Spleen (tissue), 11 donors: ENCODE data around the gene PTPRN2. TPM values are rescaled to one million over a fixed set of nuclear protein-coding genes. Genes with fewer than 3 reads are reported as not detected.

Experiments used
- DNase-seq: peaks from one replicate; pipeline ENCODE4 v3.0.0-alpha.2; 2020
- H3K27ac ChIP-seq, 8 donors: fragments of 200-600 bp; sonication (generic) in 7 of 8; 1 replicate in 4 of 8; 2 replicates in 4 of 8; pipeline versions ENCODE4 v1.5.0 to v1.8.0; 2016 to 2021; ENCODE audit warnings: inconsistent platforms in 4 of 8, mild to moderate bottlenecking in 4 of 8, moderate library complexity in 1 of 8
- H3K27me3 ChIP-seq, 7 donors: fragments of 200-600 bp; sonication (generic) in 6 of 7; replicated peaks in 1 of 7; 1 replicate in 4 of 7; 2 replicates in 3 of 7; pipeline versions ENCODE4 v1.5.0 to v1.8.0; 2016 to 2021; ENCODE audit warnings: inconsistent platforms in 3 of 7, mild to moderate bottlenecking in 1 of 7
- H3K36me3 ChIP-seq, 6 donors: fragments of 200-600 bp; sonication (generic) in 5 of 6; 1 replicate in 4 of 6; 2 replicates in 2 of 6; pipeline versions ENCODE4 v1.5.0 to v1.8.0; 2016 to 2021; ENCODE audit warnings: inconsistent platforms in 2 of 6
- H3K4me1 ChIP-seq, 6 donors: fragments of 200-600 bp; sonication (generic) in 5 of 6; 1 replicate in 3 of 6; 2 replicates in 3 of 6; pipeline versions ENCODE4 v1.5.0 to v1.8.0; 2016 to 2021; ENCODE audit warnings: inconsistent platforms in 3 of 6
- H3K4me3 ChIP-seq, 8 donors: fragments of 200-600 bp; sonication (generic) in 7 of 8; 1 replicate in 4 of 8; 2 replicates in 4 of 8; pipeline versions ENCODE4 v1.5.0 to v1.8.0; 2016 to 2021; ENCODE audit warnings: inconsistent platforms in 4 of 8, mild to moderate bottlenecking in 4 of 8, moderate library complexity in 2 of 8
- H3K9me3 ChIP-seq, 8 donors: fragments of 200-600 bp; sonication (generic) in 7 of 8; 1 replicate in 4 of 8; 2 replicates in 4 of 8; pipeline versions ENCODE4 v1.5.0 to v1.8.0; 2016 to 2021; ENCODE audit warnings: inconsistent platforms in 4 of 8
- POLR2A ChIP-seq, 3 donors: fragments of 450-650 bp; IDR thresholded peaks; one replicate each; pipeline ENCODE4 v1.5.1; 2017; ENCODE audit warnings: antibody characterized with exemption in 3 of 3, mild to moderate bottlenecking in 1 of 3
- POLR2AphosphoS5 ChIP-seq, 3 donors: sonication (generic); formaldehyde crosslinking; IDR thresholded peaks; one replicate each; pipeline ENCODE4 v1.5.1; 2017; ENCODE audit warnings: antibody characterized with exemption in 3 of 3
- WGBS, 5 donors: extraction: QIAGEN DNeasy Blood & Tissue Kit in 3 of 5; methylation state at CpG; one replicate each; pipeline versions ENCODE4 v1.1.5 to v1.1.7; 2013 to 2018; 5-methylcytosine and 5-hydroxymethylcytosine counted together
- intact Hi-C: fragments of 100-400 bp; cut with DNase I; formaldehyde crosslinking; loops from one replicate; pipeline ENCODE4 v1.15.0; 2023; ENCODE audit warnings: low total_unique reads
- polyA plus RNA-seq, 3 donors: library from polyadenylated mRNA; stranded (reverse); fragments of 200-250 nt; gene quantifications; one replicate each; pipeline ENCODE4 v1.2.1, GENCODE V29; 2013
- total RNA-seq, 7 donors: library from RNA; depleted of rRNA in 3 of 7; stranded (reverse); fragments of >200 nt in 3 of 7; fragmentation: NEBNext Ultra II Directional in 4 of 7; extraction: Animal tissue kit (Norgen Biotek cat#: 25700) in 4 of 7; gene quantifications; one replicate each; pipeline versions ENCODE4 v1.1.0 to v1.2.1, GENCODE V29; 2016 to 2021
- TF ChIP-seq, protein P1 (sequence below), 11 experiments: fragments of 200-600 bp in 7 of 11; fragments of 450-650 bp in 4 of 11; sonication (generic) in 4 of 11; IDR thresholded peaks in 8 of 11; conservative IDR thresholded peaks in 3 of 11; 1 replicate in 7 of 11; 2 replicates in 4 of 11; pipeline versions ENCODE4 v1.4.0 to v1.8.0; 2016 to 2021; ENCODE audit warnings: antibody characterized with exemption in 11 of 11, inconsistent platforms in 4 of 11, mild to moderate bottlenecking in 1 of 11
- donor health status: healthy with polysubstance abuse.
- donor health status: DM: no; HTN: no; CAD: no; lungs with moderate emphysema.
- donor health status: DM: no; HTN: no; CAD: no.
- donor health status: Bipolar disorder and iron deficiency.
- donor health status: healthy.
- donor health status: DM: no; HTN: no; CAD: no.
- donor health status: DM: yes; HTN: yes; CAD: no.

Gene PTPRN2
- total and polyA plus RNA-seq, 10 donors: 7.0 to 22.8 (median 16.8) TPM

DNA sequence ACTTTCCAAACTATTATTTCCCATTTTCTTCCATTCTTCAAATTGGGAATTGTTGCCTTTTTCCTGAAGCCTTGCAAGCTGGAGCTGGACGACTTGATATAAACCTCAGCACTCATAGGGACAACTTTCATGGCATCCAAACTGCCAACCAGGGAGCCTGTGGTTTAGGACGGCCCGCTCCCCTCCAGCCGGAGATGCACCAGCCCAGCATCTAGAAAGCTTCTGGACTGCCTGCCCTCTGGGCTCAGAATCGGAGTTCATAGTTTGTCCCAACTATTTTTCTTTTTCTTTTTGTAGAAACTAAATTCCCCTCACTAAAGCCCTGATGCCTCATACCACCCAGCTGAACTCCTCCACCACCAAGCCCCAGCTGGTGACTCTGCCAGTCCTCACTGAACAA lies 1050.6 kb downstream of the PTPRN2 start:
- Histone ChIP-seq H3K36me3 (peaks cover 0 to 20% (median 0%) of the 10 kb centered on the region in 6 donors), H3K27ac (no peak overlapping the region), H3K4me3 (no peak overlapping the region), H3K4me1 (no peaks in the 10 kb centered on the region), H3K9me3 (peaks cover 0 to 17% (median 13%) of the 10 kb centered on the region in 8 donors), H3K27me3 (no peaks in the 10 kb centered on the region)
- TF ChIP-seq POLR2A (IDR thresholded peaks at IDR 0.05): no peak
- 90 to 97% (median 93%) methylated on average over 5 of the region's 5 CpGs for WGBS, 5 donors
- peak; percentile 12 for DNase-seq
- intact Hi-C loops: no loop called here

DNA sequence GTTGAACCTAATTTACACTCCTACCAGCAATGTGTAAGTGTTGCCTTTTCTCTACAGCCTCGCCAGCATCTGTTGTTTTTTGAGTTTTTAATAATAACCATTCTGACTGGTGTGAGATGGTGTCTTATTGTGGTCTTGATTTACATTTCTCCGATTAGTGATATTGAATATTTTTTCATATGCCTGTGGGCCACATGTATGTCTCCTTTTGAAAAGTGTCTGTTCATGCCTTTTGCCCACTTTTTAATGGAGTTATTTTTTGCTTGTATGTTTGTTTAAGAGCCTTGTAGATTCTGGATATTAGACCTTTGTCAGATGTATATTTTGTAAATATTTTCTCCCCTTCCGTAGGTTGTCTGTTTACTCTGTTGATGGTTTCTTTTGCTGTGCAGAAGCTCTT lies 1055.6 kb downstream of the PTPRN2 start:
- H3K36me3 ChIP-seq: no peaks in the 10 kb centered on the region
- intact Hi-C loops: no loop called here
- H3K4me3 ChIP-seq: no peak overlapping the region
- WGBS, 5 donors: 90 to 95% (median 94%) methylated on average over 3 of the region's 3 CpGs
- TF ChIP-seq, protein P1, sequence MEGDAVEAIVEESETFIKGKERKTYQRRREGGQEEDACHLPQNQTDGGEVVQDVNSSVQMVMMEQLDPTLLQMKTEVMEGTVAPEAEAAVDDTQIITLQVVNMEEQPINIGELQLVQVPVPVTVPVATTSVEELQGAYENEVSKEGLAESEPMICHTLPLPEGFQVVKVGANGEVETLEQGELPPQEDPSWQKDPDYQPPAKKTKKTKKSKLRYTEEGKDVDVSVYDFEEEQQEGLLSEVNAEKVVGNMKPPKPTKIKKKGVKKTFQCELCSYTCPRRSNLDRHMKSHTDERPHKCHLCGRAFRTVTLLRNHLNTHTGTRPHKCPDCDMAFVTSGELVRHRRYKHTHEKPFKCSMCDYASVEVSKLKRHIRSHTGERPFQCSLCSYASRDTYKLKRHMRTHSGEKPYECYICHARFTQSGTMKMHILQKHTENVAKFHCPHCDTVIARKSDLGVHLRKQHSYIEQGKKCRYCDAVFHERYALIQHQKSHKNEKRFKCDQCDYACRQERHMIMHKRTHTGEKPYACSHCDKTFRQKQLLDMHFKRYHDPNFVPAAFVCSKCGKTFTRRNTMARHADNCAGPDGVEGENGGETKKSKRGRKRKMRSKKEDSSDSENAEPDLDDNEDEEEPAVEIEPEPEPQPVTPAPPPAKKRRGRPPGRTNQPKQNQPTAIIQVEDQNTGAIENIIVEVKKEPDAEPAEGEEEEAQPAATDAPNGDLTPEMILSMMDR (IDR thresholded peaks at IDR 0.05 in 8 of 11, conservative IDR thresholded peaks at IDR 0.05 in 3 of 11): no peak
- TF ChIP-seq POLR2AphosphoS5 (IDR thresholded peaks at IDR 0.05): no peak
- no peak for TF ChIP-seq POLR2A (IDR thresholded peaks at IDR 0.05)
- H3K27ac ChIP-seq: no peak overlapping the region
- peaks cover 0 to 42% (median 36%) of the 10 kb centered on the region in 8 donors for H3K9me3 ChIP-seq
- H3K27me3 ChIP-seq: no peaks in the 10 kb centered on the region
- DNase-seq: no peak
- H3K4me1 ChIP-seq: no peaks in the 10 kb centered on the region

DNA sequence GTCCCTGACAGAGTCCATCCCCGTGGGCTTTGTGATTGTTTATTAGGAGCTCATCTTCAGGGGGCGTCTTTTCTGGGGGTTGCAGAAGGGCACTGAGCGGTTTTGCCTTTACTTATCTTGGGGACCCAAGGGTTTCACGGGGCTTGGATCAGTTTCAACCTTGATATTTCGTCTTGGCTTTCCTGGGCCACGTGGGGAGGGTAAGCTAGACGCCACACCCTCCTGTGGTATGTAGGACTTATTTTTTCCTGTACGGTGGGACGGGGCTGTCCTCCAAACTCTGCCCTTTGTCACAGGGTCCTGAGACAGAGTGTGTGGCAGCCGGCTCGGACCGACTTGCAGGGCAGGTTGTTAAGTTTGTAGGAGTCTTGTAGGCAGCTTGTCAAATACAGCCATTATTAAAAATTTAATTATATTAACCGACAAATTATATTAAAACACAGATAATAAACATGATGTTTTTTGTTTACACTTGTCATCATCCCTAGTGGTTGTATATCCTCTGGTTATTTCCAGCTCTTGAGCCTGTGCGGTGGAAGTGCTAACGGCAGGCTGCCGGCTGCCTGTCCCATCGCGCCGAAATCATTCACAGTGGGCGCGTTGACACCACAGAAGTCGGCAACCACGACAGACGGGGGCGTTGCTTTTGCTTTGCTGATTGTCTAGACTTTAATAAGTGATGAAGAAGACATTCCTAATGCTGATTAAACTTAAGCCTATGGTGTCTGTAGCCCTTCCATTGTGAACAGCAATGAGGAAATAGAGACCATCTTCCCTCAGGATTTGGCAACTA lies 1057.7 kb downstream of the PTPRN2 start:
- 73 to 78% (median 75%) methylated on average over 25 of the region's 25 CpGs for whole genome bisulfite sequencing, 5 donors
- no peak overlapping the region for H3K4me3 ChIP-seq
- H3K36me3 ChIP-seq: no peaks in the 10 kb centered on the region
- TF ChIP-seq POLR2A (IDR thresholded peaks at IDR 0.05): no peak
- TF ChIP-seq, protein P1 (IDR thresholded peaks at IDR 0.05 in 8 of 11, conservative IDR thresholded peaks at IDR 0.05 in 3 of 11): no peak
- no peak for TF ChIP-seq POLR2AphosphoS5 (IDR thresholded peaks at IDR 0.05)
- intact Hi-C loops: no loop called here
- peaks cover 0 to 42% (median 36%) of the 10 kb centered on the region in 8 donors for H3K9me3 ChIP-seq
- peak; percentile 50 for DNase-seq
- H3K27me3 ChIP-seq: no peaks in the 10 kb centered on the region
- H3K4me1 ChIP-seq: no peaks in the 10 kb centered on the region
- no peak overlapping the region for H3K27ac ChIP-seq

DNA sequence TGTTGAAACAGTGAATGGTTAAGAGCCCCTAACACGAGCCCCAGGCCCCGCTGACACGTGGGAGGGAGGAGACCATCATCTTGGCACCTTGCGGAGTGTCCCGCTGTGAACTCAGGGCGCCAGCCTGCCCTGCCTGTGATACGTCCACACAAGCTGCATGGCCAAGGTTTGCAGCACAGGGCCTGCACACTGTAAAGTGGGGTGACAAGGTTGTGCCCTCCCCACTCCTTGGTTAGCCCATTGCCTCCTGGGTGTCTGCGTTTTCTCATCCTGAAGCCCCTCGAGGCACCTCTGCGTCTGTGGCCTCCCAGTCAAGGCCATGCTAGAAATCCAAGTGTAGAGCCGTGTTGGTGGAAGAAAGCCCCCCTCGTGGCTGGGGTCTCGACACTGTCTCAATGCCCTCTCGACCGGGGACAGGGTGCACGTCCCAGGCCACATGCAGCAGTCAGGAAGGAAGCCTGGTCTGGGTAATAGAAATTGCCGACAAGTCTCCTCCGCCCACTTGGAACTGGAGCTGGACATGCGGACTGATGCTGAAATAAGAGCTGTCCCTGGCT lies 1058.8 kb downstream of the PTPRN2 start:
- TF ChIP-seq POLR2AphosphoS5 (IDR thresholded peaks at IDR 0.05) (no peak), POLR2A (IDR thresholded peaks at IDR 0.05) (no peak)
- TF ChIP-seq, protein P1 (IDR thresholded peaks at IDR 0.05 in 8 of 11, conservative IDR thresholded peaks at IDR 0.05 in 3 of 11): no peak
- Histone ChIP-seq H3K27me3 (no peaks in the 10 kb centered on the region), H3K9me3 (peaks cover 0 to 42% (median 36%) of the 10 kb centered on the region in 8 donors), H3K4me1 (no peaks in the 10 kb centered on the region), H3K27ac (no peak overlapping the region), H3K36me3 (no peaks in the 10 kb centered on the region), H3K4me3 (no peak overlapping the region)
- intact Hi-C loops: no loop called here
- 55 to 63% (median 61%) methylated on average over 18 to 19 of the region's 19 CpGs for WGBS, 5 donors
- peak; percentile 63 for DNase-seq
